Ramos (cell line): Measurements from ENCODE around the gene RXRA.

Experiments
- in situ Hi-C: fragments of 300-500 bp; cut with MboI; formaldehyde crosslinking; loops from one replicate; pipeline ENCODE4 v1.14.3; 2022; ENCODE audit warnings: low sequenced_read_pairs; ENCODE audit not compliant: unreplicated experiment

RXRA gene

DNA sequence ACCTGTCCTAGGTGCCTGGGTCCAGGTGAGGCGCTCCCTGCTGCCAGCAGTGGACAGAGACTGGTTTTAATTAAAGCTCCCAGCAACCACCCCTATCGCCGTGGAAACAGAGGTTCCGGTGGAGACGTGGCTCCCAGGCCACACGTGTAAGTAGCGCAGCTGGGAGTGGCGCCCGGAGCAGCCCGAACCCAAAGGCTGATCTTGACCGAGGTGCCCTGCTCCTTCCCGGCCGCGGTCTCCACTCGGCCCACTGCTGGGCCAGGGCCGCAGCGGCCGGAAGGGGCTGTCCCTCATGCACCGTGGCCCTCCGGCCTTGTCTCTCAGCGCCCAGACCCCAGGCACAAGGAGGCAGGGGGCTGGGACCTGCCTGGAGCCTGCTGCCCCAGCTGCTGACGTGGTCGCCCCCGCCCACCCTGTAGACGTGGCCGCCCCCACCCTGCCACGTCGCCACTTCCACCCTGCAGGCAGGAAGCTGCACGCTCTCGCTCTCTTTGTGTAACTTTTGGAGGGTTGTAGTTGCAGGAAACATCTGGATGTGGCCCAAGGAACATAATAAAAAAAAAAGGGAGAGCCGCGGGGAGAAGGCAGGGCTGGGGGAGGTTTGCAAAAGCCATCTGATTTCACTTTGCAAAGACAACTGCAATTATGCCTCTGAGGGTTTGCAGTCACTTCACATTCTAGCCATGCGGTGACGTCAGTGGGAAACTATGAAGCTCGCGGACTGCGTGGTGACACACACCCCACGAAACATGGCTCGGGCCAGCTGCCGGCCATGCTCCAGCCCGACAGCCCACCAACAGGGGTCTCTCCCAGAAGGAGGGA is 129.9 kb downstream of the RXRA start:
- in situ Hi-C loops, result no loop called here

DNA sequence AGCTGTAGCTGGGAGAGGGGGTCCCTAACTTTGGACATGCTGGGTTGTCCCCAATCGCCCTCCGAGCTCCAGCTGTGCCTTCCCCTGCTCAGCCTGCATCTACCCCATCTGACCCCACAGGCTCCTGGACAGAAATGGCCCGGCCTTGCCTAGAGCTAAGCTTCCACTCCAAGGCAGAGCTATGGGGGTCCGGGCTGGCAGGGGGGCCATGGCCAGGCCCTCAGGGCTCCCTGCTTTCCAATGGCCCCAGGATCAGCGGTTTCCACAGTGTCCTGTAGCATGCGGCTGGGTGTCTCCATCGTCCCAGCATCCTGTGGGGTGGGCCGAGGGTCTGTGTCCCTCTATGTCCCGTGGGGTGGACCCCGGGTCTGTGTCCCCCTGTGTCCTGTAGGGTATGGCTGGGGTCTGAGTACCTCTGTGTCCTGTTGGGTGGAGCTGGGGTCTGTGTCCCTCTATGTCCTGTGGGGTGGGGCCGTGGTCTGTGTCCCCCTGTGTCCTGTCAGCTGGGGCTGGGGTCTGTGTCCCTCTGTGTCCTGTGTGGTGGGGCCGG is 130.6 kb downstream of the RXRA start:
- in situ Hi-C loops, result no loop called here

DNA sequence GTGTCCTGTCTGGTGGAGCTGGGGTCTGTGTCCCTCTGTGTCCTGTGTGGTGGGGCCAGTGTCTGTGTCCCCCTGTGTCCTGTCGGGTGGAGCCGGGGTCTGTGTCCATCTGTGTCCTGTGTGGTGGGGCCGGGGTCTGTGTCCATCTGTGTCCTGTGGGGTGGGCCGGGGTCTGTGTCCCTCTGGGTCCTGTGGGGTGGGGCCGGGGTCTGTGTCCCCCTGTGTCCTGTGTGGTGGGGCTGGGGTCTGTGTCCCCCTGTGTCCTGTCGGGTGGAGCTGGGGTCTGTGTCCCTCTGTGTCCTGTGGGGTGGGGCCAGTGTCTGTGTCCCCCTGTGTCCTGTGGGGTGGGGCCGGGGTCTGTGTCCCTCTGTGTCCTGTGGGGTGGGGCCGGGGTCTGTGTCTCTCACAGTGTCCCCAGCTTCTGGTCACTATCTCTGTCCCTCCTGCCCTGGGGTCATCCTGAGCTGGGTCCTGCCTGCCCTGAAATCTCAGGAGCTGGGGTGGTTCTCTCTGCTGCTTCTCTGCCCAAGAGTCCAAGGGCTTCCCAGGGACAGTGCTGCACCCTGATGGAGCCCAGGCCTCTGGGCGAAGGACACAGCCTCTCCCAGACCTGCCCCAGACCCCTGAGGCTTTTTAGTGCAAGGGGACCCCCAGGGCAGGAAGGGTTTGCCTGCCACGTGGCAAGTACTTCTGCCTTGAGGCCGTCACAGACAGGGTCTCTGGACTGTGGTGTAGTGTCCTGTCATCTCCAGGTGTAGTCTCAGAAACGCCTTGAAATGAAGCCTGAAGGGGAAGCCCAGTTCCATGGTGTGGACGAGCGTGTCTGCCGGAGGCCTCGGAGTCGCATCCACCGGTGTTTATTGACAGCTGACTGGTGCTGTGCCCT is 131.3 kb downstream of the RXRA start:
- in situ Hi-C loops, result no loop called here

DNA sequence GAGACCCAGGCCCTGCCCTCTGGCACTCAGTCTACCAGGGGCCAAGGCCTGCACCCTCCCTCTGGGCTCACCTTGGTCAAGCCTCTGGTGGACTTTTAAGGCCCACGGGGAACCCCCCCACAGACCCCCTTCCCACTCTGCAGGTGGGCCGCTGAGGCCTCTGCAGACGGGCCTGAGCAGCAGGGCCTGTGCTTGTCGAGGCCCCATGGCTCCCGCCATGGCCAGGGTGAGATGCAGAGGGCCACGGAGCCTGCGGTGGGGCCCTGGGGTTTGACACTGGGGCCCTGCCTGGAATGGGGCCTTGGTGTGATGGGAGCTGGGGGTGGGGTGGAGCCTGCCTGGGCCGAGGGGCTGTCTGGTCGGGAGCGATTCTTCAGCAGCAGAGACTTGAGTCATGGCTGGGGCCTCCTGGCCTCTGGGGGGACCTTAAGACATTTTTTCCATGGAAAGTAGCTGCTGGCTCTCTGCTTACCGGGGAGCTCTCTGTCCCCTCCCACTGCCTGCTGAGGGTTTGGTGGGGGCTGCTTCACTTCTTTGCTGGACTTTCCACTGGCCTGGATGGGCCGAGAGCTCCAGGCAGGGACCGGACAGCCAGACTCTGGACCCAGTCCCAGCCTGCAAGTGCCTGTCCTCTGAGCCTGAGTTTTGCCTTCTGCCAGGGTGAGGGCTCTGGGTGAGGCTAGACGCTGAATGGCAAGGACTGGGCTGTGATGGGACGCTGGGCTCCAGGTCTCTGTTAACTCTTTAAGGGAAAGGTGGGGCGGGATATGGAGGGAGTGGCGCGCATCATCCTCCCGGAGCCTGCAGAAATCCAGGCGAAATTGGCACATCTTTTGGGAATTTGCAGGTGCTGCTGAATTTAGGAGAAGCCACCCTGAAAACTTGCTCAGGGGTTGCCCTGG is 132.2 kb downstream of the RXRA start:
- in situ Hi-C loops, result no loop called here

DNA sequence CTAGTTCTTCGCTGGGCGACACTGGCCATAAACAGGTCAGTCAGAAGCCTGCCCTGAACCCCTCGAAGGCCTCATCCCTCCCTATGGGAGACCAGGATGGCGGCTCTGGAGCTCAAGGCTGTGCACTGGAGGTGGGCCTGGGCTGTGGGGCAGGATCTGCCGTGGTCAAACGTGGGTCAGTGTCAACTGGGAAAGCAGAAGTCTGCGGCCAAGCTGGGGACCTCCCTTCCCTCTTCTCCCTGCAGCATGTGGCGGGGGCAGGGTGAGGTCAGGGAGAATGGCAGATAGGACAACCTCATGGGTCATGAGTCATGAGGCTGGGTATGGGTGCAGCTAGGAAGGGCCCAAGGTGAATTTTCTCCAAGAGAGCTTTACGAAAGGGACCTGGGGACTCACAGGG is 132.9 kb downstream of the RXRA start:
- in situ Hi-C loops, result no loop called here

DNA sequence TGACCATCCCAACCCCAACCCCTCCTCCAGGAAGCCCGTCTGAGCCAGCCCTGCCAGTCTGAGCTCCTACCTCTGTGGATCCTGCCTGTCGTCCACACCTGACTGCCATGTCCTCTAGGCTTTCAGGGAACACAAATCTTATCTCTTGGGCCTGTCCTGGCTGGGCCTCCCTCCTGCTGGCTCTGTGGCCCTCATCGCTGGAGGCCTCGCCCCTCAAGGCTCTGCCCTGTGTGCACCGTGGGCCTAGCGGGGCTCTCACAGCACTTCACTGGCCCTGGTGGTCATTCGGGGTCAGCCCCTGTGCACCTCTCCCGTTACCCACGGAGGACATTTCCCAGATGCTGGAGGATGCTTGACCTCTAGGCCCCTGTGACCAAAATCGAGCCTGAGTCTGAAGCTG is 133.3 kb downstream of the RXRA start:
- in situ Hi-C loops, result no loop called here

DNA sequence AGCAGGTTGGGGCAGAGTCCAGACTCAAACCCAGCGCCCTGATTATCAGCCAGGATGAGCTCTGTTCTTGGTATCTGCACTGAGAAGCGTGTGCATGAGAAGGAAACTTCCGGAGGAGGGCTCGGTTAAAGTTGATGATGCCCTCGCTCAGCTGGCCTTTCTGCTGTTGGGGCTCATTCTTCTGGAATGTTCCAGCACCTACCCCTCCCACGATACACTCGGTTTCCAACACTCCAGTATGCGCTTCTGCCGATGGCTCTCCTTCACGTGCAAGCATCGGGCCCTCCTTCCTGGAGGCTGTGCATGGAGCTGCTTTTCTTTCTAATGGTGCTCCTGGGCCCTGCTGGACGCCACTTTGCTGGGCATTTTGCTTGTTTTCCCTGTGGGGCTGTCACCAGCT is 134.0 kb downstream of the RXRA start:
- in situ Hi-C loops, result no loop called here

DNA sequence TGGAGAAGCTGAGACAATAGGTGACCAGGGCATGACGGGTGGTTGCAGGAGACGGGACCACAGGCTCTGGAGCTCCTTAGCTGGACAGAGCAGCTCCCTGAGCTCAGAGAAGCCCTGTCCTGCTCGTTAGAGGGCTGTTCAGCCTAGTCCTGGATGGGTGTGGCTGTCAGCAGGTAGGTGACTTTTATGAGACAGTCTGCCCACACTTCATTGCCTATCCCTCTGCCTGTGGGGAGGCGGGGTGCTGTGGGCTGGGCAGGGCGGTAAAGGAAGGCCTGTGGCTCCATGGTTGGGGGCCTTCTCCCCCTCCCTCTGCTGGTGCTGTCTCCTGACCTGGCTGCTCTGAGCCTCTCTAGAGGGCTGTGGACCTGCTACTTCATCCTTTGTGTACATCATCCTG is 134.6 kb downstream of the RXRA start:
- in situ Hi-C loops, result no loop called here

DNA sequence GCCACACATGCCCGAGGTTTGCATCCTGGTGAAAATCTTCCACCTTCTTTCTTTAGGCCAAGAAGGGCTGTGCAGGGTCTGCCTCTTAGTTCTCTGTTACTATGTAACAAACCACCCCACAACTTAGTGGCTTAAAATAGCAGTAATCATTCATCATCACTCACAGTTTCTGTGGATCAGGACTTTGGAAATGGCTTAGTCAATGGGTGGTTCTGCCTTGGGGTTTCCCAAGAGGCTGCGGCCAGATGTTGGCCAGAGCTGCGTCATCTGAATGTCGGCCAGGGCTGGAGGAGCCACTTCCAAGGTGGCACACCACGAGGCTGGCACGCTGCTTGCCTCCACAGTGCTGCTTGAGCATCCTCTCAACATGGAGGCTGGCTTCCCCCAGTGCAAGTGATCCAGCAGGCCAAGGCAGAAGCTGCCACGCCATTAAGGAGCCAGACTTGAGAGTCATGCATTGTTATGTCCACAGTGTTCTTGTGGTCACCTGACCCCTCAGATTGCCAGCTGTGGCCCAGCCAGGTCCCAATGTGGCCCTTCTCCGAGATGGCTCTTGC is 135.2 kb downstream of the RXRA start:
- in situ Hi-C loops, result no loop called here

DNA sequence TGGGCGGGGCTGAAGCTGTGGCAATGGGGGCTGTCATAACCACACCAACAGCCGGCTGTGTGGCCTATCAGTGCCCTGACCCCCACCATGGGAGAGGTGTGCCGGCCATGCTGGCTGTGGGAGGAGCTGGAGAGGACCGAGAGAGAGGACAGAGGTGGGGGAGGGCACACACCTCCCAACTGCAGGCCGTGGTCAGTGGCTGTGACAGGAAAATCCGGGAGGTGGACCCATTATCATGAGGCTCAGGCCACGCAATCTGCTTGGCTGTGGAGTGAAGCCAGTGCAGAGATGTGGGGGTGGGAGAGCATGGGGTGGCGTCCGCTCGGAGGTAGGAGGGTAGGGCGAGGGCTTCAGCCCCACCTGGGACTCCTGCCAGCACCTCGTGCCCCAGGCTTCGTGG is 136.1 kb downstream of the RXRA start:
- in situ Hi-C loops, result no loop called here

DNA sequence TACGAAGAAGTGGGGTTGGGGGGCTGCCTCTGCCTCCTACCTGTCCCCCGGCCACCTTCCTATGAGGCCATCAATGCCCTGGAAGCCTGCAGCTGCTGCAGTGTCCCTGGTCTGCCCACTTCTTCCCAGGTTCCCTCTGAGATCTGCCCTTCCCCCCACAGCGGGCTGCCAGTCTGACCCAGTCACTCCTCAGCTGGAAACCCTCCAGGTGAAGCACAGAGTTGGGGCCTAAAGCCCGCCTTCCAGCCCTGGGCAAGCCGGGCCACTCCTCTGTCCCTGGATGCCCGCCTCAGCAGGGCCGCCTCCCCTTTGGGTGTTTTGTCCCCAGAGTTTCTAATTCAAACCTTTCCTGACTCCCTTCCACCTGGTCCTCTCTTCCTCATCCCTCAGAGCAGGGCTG is 137.0 kb downstream of the RXRA start:
- in situ Hi-C loops, result no loop called here

DNA sequence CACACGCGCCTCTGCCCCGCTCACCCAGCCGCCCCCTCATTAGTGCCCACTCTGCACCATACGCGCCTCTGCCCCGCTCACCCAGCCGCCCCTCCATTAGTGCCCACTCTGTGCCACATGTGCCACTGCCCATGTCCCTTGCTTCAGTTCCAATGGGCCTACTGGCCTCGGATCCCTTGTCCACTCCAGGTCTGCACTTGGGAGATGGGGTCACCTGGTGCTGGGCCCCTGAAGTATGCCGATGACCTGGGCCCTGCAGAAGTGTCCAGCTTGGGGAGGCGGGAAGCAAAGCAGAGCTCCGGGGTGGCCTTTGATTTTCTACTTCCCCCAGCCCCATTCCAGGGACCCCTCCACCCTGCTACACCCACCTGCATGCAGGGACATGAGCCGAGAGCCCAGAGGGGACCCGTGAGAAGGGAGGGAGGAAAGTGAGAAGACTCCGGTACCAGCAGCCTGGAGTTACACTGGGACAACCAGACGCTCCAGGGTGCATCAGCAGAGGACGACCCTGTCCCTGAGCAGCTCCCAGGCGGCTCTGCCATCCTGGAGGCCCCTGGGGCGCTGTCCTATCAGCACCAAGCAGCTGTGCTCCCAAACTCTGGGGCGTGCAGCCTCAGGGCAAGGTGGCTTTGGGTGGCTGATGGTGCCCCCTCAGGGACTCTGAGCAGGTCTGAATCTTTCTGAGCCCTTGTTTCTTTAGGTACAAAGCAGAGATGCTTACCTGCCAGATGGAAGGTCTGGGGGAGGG is 140.8 kb downstream of the RXRA start:
- in situ Hi-C loops, result no loop called here

DNA sequence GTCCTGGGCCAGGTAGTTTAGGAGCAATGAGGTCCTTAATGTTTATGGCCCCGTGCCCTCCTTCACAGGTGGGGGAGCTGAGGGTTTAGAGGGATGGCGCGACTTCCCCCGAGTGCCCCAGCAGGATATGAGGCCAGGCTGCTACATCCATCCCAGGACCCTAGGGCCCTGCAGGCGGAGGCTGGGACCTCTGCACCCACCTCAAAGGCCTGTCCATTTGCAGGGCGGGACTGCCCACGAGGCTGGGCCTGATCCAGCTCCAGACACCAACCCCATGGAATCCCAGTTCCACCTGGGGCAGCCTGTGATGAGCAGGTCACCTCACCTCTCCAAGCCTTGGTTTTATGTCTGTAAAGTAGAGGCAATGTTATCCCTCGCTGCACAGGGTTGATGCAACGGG is 142.1 kb downstream of the RXRA start:
- in situ Hi-C loops, result no loop called here

DNA sequence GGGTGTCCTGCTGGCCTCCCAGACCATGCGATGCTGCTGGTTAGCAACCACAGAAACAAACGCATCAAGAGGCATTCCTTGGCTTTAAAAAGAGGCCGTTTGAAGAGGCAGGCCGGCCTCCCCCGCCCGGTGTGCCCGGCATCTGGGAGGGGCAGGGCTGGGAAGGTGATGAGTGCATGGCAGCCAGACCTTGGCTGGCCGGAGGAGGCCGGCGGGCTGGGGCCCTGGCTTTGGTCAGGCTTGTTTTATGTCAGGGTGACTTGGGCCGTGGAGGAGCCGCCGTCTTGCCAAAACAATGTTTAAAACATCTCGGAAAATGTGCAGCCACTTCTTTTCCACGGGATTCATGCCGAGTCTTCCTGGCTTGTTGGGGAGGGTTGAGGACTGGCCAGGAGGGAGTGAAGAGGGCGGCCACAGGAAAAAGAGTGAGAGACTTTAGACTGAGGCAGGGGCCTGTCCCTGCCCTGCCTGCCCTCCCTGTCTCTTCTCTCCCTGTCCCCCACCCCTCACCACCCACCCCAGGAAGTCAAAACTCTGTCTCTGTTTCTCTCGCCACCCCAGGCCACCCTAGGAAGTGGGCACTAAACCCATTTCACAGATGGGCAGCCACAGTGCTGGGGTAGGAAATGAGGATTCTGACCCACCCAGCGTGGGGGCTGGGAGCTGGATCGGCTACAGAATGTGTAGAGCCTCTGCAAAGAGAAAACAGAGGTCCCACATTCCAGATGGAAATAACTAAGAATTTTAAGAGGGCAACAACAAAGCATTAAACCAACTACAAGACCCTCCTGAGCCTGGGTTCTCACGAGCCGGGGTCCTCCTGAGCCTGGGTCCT is 143.0 kb downstream of the RXRA start:
- in situ Hi-C loops, result no loop called here

DNA sequence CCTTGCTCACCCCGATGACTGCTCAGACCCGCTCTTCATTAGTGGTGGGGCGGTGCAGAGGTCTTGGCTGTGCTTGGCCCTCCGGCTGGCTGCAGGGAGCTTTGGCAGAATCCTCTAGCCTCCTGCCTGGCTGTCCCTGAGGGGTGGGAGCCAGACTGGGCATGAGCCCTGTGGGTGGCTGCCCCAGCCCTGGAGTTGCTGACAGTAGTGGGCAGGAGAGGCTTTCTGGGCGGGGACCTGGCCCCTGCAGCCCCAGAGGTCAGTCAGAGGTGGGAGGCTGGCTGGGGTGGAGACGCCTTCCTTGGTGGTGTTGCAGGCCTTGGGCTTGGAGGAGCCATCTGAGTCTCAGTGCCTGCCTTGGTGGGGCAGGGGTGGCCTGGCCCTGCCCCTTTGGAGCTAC is 146.0 kb downstream of the RXRA start:
- in situ Hi-C loops, result no loop called here

DNA sequence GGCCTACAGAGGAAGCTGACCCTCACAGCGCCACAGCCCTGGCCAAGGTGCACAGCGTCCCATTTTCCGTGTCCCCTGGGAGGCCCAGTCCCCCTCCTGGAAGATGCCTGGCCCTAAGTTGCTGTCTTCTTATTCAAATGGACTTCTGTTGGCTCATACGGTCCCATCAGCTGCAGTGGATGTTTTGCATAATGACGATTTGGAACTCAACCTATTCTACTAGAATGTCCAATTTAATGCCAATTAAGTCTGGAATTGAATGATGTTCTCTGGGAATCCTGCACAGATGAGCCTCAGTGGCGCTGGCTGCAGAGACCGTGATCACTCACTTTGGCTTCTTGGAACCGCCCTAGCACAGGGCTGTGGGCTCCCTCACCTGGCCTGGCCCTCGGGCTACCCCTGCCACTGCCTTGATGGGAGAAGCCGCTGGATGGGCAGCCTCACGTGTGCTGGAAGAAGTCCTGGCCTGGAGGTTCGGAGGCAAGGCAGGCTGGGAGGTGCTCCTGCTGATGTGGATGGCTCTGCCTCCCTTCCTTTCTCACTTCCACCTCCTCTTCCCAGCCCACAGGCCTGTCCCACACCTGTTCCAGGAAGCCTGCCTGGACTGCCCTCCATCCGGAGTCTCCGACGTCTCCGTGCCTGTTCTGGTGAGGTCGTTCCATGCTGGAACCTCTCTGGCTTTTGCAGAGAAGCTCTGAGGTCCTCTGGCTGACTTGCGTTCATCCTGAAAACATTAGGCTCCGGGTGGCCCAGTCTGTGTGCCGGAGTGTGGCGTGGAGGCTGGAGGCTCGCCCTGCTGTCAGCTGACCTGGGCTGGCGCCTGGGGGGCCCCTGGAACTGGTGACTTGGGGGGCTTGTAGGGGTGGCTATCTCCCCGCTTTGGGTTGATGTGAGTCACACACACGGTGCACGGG is 147.1 kb downstream of the RXRA start:
- in situ Hi-C loops, result no loop called here

DNA sequence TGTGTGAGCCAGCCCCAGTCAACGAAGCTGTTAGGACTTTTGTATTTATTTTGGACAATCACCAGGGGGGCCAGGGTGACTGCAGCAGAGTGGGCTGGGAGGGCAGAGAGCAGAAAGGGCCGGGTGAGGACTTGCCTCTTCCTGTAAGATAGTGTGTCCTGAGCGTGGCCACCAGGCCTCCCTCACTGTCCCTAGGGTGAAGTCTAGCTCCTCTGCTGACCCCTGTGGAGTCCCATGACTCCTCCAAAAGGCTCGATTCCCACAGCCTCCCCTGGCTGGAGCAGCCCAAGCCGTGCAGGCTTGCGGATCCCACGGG is 147.8 kb downstream of the RXRA start:
- in situ Hi-C loops, result no loop called here
